HG03135 (cell line): Measurements from ENCODE around the gene C2CD2.

Experiments used
- ATAC-seq: cut with Tn5 transposase; IDR thresholded peaks from one replicate; pipeline ENCODE4 v1.9.1; 2021; ENCODE audit warnings: mild to moderate bottlenecking, moderate library complexity; ENCODE audit not compliant: unreplicated experiment

C2CD2 gene

DNA sequence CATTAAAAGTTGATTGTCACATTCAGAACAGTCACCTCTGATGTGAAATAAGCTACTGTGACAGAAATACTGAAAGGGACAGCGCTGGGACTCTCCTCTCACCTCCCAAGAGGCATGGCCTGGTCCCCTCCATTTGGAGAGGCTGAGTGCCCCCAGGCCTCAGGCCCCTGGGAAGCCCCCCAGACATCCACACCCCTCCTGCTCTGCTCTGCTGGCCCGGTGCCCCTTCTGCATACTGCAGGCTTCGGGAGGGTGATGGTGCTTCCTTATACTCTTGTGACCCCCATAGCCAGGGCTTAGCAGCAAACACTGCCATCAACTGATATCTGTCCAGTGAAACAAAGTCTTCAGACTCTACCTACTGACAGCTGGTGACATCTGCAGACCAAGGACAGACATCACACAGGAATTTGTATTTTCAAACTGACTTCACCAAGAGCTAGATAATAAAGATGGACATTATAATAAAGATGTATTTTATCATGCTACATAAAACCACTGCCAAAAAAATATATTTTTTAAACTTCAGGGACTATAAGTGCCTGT lies 36.9 kb downstream of the C2CD2 start:
- ATAC-seq = no peak

DNA sequence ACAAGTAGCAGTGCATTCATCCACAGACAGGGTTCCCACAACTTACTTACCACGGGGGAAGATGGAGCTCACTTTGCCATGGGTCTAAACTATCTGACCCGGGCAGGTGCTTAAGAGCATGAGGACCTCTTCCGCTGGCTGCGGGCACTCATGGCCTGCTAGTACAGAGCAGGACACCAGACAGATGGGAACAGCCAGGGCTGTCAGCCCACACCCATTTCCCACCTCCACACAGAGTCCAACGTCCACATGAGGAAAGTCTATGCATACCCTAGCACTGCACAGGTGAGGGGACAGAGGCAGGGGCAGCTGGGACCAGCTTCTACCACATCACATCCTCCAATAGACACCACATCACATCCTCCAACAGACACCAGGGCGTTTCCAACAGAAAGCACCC lies 38.9 kb downstream of the C2CD2 start:
- no peak for ATAC-seq

DNA sequence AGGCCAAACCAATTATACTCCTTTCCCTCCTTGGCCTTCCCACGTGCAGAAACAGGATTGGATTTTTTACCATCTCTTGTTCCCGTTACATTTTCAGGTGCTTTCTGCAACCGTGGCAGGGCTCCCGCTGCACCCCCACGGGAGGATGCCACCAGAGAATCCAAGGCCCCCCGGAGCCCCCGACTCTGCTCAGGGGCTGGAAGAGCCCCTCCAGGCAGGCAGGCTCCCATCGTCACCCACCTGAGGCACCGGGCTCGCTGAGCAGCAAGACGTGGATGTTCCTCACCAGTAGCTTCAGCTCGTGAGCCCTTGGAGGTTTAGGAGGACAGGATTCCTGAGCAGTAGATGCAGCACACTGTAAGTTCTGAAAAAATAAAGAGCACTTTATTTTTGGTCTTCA lies 39.5 kb downstream of the C2CD2 start:
- ATAC-seq = no peak

DNA sequence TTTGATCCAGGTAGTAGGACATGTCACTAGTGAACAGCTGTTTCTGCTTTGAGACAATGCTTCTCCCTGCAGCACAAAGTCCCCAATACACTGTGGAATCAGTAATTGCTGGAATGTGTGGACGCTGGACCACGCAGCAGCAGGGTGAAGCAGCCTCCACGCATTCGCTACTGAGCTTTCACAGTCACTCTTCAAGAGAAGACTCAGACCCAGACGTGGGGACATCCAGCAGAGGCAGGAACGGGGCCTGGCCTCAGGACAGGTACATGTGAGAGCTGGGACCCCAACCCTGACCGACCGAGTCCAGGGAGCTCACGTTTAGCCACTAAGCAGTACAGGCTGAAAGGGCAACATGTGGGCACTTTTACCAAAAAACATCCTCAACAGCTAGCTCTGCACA lies 40.6 kb downstream of the C2CD2 start:
- no peak for ATAC-seq

- no peak for ATAC-seq
Measured at GRCh38 chr21:41908829-41909228, 45.0 kb downstream of the C2CD2 start.

DNA sequence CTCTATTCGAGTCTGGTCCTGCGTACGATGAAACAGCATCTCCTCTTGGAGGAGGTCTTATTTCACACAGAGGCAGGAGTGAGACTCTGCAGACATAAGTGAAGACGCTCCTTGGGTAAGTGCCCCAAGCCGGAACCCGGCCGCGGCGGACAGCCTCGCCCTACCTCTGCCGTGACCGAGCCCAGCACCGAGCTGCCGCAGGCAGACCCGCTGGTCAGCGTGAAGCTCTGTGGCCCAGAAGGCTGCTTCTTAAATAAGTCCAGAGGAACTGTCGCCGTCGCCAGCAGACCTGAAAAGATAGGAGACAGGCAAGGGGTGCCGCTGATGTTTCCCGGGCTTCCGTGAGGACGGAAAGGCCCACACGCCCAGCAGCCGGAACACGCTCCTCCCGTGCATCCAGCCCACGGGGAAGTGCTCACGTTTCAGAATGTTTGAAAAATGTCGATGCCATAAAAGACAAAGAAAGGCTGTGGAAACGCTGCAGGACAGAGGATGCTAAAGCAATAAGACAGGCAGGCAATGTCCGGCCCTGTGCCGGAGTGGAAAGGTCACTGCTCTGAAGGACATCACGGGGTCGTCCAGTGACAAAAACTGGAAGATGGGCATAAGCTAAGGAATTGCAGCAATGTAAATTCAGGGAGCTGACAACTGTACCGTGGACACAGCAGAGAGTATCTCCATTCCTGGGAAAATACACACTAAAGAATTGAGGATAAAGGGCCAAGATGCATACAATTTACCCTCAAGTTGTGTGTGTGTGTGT lies 46.1 kb downstream of the C2CD2 start:
- no peak for ATAC-seq

DNA sequence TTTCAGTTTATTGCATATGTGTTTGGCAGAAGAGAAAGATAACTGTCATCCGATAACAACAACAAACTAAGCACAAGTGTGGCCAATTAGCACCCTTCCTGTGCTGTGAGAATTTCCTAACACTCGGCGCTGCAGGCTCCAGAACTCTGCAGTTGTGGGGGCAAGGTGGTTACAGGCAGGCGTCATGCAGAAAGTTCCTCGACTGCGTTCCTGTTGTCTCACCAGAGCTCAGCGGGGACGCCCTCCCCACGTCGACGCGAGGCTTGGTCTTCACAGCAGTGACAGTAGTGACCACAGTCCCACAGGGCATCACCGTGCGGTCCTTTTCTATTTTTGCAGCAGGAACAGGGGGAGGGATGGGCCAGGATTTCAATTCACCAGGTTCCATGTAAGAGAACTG lies 47.0 kb downstream of the C2CD2 start:
- no peak for ATAC-seq

- ATAC-seq = no peak
Measured at GRCh38 chr21:41903559-41904351, 50.1 kb downstream of the C2CD2 start.

DNA sequence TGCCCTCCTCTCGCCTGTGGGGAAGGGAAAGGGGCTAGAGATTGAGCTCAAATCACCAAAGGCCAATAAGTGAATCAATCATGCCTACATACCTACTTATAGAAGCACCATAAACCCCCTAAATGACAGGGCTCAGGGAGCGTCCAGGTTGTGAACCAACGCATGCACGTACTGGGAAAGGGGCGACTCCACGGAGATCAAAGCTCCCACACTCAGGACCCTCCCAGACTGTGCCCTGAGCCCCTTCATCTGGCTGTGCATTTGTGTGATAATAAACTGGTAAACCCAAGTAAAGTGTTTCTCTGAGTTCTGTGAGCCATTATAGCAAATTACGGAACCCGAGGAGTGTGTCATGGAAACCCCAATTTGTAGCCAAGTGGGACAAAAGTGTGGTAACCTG lies 50.9 kb downstream of the C2CD2 start:
- ATAC-seq = no peak

DNA sequence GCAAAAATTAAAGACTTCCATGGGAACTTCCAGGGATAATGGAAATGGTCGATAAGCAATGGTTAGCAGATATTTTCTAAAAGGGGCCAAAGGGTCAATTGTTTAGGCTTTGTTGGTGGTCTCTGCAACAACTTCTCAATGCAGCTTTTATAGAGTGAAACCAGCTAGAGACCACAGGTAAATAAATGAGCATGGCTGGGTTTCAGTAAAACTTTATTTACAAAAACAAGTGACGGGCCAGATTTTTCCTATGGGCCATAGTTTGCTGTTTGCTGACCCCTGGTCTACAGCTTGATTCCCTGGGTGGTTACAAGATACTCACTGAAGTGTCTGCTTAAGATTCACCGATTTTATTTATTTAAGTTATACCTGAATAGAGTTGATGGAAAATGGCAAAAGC lies 52.0 kb downstream of the C2CD2 start:
- ATAC-seq = no peak

GRCh38 chr21:41901099-41901498 lies 52.7 kb downstream of the C2CD2 start:
- no peak for ATAC-seq

GRCh38 chr21:41900401-41900800 lies 53.4 kb downstream of the C2CD2 start:
- ATAC-seq = no peak

DNA sequence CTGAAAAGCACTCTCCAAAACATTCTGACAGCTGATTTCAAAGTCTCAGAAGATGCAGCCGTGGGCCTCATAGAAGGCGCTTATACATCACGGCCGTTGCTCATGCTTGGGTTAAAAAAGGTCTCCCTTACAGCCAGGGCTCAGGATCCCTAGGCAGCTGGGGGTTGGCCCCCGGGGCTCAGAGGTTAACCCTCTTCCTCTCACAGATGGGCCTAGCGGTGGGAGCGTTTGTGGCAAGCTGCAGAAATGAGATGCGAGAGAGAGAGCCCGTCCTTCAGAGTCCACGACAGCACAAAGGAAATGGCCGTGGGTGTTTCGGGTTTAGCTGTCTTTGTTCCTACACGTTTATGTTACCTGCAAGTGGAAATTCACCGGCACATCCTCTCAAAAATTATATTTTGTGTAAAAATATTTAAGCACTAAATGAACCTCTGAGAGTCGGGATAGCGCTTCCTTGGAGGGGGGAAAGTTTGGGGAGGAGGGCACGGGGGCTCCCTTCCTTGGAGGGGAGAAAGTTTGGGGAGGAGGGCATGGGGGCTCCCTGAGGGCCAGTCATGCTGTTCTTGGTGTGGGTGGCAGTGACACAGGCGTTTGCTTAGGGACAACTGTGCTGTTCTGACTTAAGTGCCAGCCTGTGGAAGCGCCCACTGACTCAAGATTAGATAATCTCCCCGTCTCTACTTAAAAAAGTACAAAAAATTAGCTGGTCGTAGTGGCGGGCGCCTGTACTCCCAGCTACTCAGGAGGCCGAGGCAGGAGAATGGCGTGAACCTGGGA lies 54.2 kb downstream of the C2CD2 start:
- no peak for ATAC-seq

DNA sequence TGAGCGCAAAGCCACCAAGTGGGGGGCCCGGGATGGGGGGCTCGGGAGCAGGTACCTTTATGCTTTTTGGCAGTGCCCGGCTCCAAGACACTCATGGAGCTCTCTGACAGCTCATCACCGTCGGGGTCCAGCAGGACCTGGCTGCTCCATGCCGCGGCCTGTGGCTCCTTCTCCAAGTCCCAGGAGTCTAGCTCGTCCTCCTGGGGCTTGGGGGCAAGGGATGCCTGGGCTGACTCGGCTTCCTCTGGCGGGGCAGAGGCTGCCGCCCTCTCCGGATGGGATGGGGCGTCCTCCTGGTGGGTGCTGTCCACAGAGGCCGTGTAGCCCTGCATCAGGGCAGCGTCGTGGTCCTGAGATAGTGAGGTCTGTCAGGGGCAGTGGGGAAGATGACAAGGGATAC lies 54.8 kb downstream of the C2CD2 start:
- ATAC-seq = no peak

DNA sequence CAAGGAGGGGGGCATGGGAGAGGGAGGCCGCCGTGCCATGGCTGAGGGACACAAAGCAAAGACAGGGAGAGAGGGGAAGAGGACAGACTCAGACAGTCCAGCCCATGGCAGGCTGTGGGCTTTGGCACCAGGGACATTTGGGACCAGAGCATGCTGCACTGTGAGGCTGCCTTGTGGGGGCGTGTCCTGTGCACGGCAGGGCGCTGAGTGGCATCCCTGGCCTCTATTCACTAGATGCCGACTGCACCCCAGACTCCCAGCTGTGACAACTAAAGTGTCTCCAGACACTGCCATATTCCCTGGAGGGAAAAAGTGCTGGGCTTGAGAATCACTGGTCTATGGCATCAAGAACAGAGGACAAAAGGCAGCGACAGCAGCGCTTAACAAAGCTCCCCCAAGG lies 56.1 kb downstream of the C2CD2 start:
- no peak for ATAC-seq

DNA sequence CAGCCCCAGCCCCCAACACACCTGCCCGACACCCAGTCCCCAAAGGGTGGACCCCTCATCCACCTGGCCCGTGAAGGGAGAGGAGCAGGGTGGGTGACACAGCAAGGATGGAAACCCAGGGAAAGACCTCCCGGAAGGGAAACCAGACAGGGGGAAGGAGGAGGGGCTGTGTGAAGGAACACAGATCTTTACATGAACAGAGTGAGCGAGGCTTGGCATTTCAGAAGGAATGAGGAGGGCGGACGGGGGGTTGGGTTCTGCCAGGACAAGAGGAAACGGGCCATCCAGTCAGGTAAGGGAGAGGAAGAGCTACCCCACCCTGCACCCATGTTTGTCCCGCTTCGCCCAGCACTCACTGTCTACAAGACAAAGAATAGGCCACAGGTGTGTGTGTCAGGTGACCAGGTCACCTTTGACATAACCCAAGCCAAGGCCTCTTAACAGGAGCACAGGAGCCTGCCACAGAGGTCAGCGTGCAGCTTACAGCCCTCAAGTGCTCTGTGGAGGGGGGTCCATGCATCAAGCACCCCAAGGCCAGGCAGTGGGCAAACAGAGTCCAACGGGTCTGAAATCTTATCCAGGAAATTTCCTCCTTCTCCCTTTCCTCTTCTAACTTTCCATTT lies 56.7 kb downstream of the C2CD2 start:
- no peak for ATAC-seq

- ATAC-seq = no peak
Measured at GRCh38 chr21:41895643-41896493, 58.0 kb downstream of the C2CD2 start.

DNA sequence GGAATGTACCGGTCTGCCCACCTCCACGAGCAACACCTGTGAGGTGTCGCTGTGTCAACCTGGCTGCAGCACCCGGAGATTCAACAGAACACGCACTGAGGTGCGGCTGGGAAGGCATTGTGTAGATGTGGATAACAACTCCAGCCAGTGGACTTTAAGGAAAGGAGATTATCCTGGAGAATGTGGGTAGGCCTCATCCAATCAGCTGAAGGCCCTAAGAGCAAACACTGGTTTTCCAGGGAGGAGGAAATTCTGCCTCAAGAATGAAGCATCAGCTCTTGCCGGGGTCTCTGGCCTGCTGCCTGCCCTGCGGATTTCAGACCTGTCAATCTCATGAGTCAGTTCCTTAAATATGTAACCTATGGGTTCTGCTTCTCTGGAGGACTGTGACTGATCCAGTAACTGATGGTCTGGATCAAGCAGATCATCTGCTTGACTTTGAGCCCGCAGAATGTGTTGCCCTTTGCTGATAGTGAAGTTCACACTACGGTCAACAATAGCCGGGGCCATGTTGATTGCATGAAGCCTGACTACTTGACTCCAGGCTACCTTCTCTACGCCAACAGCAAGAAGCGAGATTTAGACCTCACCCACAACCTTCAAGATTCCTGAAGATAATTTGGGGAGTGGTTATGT lies 58.8 kb downstream of the C2CD2 start:
- no peak for ATAC-seq

GRCh38 chr21:41894511-41894910 lies 59.3 kb downstream of the C2CD2 start:
- ATAC-seq = no peak

DNA sequence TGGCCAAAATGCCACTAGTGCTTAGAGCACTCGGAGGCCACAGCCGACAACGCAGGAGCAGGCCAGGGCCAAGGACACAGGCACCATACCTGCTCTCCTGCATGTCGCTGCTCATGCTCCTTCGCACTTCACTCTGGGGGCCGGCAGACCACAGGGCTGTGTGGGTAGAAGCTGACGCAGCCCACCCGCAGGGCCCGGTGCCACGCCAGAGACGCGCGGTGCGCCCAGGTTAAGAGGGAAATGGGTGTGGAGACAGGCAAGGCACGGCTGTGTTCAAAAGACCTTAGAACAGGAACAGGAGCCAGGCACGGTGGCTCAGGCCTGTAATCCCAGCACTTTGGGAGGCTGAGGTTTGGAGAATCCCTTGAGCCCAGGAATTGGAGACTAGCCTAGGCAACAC lies 61.1 kb downstream of the C2CD2 start:
- no peak for ATAC-seq
